Measurements from ENCODE around the gene C9orf72.
A peak's percentile ranks its signal among the peaks of the same experiment; 100 is the strongest.

The C9orf72 gene

DNA sequence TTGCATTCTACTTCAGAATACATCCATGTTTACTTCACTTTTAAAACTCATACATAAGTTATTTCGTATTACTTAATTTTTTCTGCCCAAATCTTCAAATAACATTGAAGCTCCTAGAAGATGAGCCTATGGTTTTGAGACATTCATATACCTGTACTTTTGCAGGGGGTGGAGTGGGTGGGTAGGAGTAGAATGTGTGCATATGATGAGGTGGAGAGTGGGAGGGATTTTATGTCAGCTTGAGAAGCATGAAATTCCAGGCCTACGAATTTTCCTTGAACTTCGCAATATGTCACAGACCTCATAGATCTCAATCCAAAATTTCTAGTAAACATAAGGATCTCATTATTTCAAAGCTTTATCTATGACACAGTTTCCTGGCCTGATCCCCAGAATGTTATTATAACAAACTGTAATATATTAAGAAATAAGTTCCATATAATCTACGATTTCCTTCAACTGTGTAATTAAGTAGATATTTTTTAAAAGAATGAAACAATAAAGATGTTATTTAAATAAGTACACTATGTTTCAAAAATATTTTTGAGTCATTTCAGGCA is 24.0 kb downstream of the C9orf72 start:
- DNase-seq (ENCODE audit: extremely low spot score): no peak
- POLR2A ChIA-PET: interaction anchor here (0.7 kb wide), 1 partner anchor 18 kb away, joined by 4 read pairs; no protein-coding TSS in a partner anchor
- TF ChIP-seq, protein P1, sequence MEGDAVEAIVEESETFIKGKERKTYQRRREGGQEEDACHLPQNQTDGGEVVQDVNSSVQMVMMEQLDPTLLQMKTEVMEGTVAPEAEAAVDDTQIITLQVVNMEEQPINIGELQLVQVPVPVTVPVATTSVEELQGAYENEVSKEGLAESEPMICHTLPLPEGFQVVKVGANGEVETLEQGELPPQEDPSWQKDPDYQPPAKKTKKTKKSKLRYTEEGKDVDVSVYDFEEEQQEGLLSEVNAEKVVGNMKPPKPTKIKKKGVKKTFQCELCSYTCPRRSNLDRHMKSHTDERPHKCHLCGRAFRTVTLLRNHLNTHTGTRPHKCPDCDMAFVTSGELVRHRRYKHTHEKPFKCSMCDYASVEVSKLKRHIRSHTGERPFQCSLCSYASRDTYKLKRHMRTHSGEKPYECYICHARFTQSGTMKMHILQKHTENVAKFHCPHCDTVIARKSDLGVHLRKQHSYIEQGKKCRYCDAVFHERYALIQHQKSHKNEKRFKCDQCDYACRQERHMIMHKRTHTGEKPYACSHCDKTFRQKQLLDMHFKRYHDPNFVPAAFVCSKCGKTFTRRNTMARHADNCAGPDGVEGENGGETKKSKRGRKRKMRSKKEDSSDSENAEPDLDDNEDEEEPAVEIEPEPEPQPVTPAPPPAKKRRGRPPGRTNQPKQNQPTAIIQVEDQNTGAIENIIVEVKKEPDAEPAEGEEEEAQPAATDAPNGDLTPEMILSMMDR (IDR thresholded peaks at IDR 0.05; ENCODE audit: control extremely low read depth, extremely low read depth, low read depth, missing control alignments): no peak
- CTCF ChIA-PET: interaction anchor here (0.7 to 4.8 kb wide), 3 partner anchors 19 to 217 kb away, joined by 3 to 41 read pairs (median 11); partner anchors contain the start of gene MOB3B

DNA sequence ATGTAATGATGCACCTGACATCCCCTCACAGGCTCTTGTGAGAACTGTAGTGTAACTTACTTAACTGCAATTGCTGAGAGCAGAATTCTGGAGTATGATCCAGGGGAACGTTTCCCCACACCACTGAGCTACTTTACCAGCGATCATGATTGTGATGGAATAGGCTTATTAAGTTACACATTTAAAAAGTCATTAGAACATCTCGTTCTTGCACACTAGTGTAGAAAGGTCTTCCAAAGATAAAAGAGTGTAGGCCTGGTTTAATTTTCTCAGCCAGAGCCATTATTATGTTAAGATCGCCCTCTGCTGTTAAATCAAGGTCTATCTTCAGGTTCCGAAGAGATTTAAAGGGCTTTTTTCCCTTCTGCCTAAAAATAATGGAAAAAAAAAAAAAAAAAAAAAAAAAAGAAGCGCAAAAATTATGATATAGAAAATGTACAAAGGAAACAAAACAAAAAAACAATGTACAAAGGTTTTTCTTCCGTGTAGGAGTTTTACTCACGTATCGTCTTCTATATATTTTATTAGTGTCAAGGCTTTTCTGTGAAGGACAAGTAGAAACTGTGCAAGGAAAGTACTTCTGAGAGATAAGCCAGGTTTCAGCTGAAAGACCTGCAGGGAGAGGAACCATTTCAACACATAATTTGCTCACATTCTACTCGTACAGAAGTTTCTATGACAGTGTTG is 25.1 kb downstream of the C9orf72 start:
- TF ChIP-seq, protein P1 (IDR thresholded peaks at IDR 0.05; ENCODE audit: control extremely low read depth, extremely low read depth, low read depth, missing control alignments): peak; percentile 31
- ChIA-PET CTCF (interaction anchor here (1.6 to 4.8 kb wide), 7 partner anchors 11 to 216 kb away, joined by 4 to 41 read pairs (median 11); partner anchors contain the start of gene MOB3B), POLR2A (no interaction called here)
- no peak for DNase-seq (ENCODE audit: extremely low spot score)

DNA sequence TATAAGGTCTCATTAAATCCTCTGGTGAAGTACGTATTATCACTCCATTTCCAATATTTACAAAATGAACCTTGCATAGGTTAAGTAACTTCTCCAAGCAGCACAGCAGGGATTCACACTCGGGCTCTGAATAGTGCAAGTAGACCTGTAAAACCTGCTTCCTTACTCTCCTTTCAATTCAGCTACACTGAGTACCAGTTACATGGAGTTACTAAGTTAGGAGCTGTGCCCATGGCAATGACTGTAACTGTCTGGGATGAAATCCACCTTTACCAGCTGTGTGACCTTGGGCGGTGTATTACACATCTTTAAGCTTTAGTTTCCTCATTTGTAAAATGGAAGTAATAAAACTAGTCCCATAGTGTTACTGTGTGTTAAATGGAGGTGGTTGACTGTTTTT is 27.8 kb downstream of the C9orf72 start:
- ChIA-PET POLR2A (no interaction called here), CTCF (interaction anchor here (0.8 to 4.8 kb wide), 8 partner anchors 8 to 213 kb away, joined by 3 to 41 read pairs (median 9); partner anchors contain the start of genes IFNK and MOB3B)
- TF ChIP-seq, protein P1 (IDR thresholded peaks at IDR 0.05; ENCODE audit: control extremely low read depth, extremely low read depth, low read depth, missing control alignments): no peak
- DNase-seq (ENCODE audit: extremely low spot score): no peak

DNA sequence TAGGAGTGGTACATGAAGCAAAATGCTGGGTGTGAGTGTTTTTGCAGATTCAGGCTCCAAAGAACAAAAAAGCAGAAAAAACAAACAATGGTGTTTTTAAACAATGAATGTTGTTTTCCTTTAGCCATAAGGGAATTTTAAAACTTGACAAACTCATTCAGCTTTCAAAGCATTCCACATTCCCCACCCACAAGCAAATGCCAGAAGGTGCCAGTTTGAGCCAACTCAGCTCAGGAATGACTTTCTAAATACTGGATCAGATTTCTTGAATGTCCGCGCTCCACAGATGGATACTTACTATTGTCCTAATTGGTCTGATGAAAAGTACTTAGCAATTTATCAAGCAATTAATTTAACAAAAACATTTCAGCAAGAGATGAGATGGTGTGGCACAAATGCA is 30.8 kb downstream of the C9orf72 start:
- ChIA-PET POLR2A (no interaction called here), CTCF (interaction anchor here (1.6 kb wide), 1 partner anchor 12 kb away, joined by 3 read pairs; no protein-coding TSS in a partner anchor)
- TF ChIP-seq, protein P1 (IDR thresholded peaks at IDR 0.05; ENCODE audit: control extremely low read depth, extremely low read depth, low read depth, missing control alignments): no peak
- no peak for DNase-seq (ENCODE audit: extremely low spot score)

DNA sequence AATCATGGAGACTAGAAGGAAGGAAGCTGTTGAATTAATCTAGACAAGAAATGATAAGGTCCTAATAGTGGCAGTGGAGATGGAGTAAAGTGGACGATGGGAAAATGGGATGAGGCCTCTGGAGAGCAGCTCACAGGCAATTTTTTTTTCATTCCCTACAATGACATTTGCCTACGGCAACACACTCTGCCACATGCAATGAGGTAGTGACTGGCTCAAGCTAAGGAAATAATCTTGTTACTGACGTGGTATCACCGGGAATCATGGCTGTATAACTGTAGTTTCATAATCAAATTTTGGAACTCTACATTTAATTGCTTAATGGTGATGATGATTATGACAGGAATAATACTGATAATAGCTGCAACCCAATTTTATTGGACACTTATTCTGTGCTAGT is 31.5 kb downstream of the C9orf72 start:
- TF ChIP-seq, protein P1 (IDR thresholded peaks at IDR 0.05; ENCODE audit: control extremely low read depth, extremely low read depth, low read depth, missing control alignments): no peak
- ChIA-PET POLR2A (interaction anchor here (0.5 kb wide), 1 partner anchor 10 kb away, joined by 4 read pairs; no protein-coding TSS in a partner anchor), CTCF (interaction anchor here (1.1 to 1.6 kb wide), 2 partner anchors 12 to 14 kb away, joined by 3 to 4 read pairs; no protein-coding TSS in a partner anchor)
- DNase-seq (ENCODE audit: extremely low spot score): no peak

DNA sequence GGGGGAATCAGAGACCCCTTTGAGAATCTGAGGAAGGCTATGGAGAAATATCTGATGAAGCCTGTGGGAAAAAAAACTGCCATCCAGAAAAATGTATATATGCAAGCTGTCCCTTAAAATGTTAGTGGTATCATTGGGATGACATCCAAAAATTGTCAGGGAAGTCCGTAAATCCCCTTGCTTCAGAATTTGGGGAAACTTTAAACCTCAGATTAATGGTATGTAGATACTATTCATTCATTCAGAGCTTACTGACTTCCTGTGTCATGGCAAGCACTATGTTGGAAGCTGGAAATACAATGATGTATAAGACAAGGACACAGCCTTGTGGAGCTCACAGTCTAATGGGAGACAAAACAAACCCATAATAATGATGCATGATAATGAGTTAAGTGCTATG is 32.8 kb downstream of the C9orf72 start:
- POLR2A ChIA-PET: no interaction called here
- TF ChIP-seq, protein P1 (IDR thresholded peaks at IDR 0.05; ENCODE audit: control extremely low read depth, extremely low read depth, low read depth, missing control alignments): no peak
- CTCF ChIA-PET: interaction anchor here (1.0 to 2.9 kb wide), 2 partner anchors 10 to 16 kb away, joined by 3 to 15 read pairs; partner anchors contain the start of gene MOB3B
- DNase-seq (ENCODE audit: extremely low spot score): no peak
